H1 (cell line): ENCODE measurements around the gene DNAJA3. TPM values are rescaled to one million over a fixed set of nuclear protein-coding genes. Genes with fewer than 3 reads are reported as not detected.

Experiments used
- CTCF ChIA-PET: fragments of 300-600 bp; sonication (Branson Sonifier 250); formaldehyde crosslinking; loops from one replicate; lab custom pipeline; 2021; ENCODE audit not compliant: partially characterized antibody; lab: Charles Lee
- POLR2A ChIA-PET: fragments of 300-600 bp; sonication (Branson Sonifier 250); formaldehyde crosslinking; loops from one replicate; lab custom pipeline; 2021; ENCODE audit warnings: inconsistent platforms; ENCODE audit not compliant: partially characterized antibody; lab: Charles Lee
- DNase-seq, 2 experiments: peaks; one replicate each; pipeline versions ENCODE4 v3.0.0 to v3.0.0-alpha.2; 2010 to 2022; ENCODE audit warnings: low spot score in 2 of 2, low read depth in 1 of 2, mixed read lengths in 1 of 2
- FAIRE-seq: peaks from 2 replicates; lab custom pipeline; 2011; peaks lifted over from hg19 to GRCh38; lab: Jason Lieb, UNC
- H2AFZ ChIP-seq: 2 replicates; pipeline ENCODE4 v1.8.1; 2012; ENCODE audit warnings: low read length, inconsistent platforms
- H2AK5ac ChIP-seq: 2 replicates; pipeline ENCODE4 v1.6.1; 2013; ENCODE audit warnings: low read depth, low read length
- H2BK120ac ChIP-seq: replicated peaks from 2 replicates; pipeline ENCODE3; 2013; ENCODE audit warnings: low read depth, low read length, inconsistent platforms
- H2BK12ac ChIP-seq: 2 replicates; pipeline ENCODE4 v1.6.1; 2013; ENCODE audit warnings: low read depth, low read length
- H2BK15ac ChIP-seq: 2 replicates; pipeline ENCODE4 v1.6.1; 2013; ENCODE audit warnings: low read length
- H2BK20ac ChIP-seq: 2 replicates; pipeline ENCODE4 v1.6.1; 2013; ENCODE audit warnings: low read length
- H2BK5ac ChIP-seq: 2 replicates; pipeline ENCODE4 v1.6.1; 2013; ENCODE audit warnings: low read depth, low read length
- H3K14ac ChIP-seq: 2 replicates; pipeline ENCODE4 v1.6.1; 2013; ENCODE audit warnings: inconsistent platforms; ENCODE audit not compliant: insufficient read length
- H3K18ac ChIP-seq: 2 replicates; pipeline ENCODE4 v1.6.1; 2013; ENCODE audit warnings: low read length; ENCODE audit errors: extremely low read depth
- H3K23ac ChIP-seq: 2 replicates; pipeline ENCODE4 v1.6.1; 2013; ENCODE audit warnings: inconsistent platforms; ENCODE audit not compliant: insufficient read length
- H3K23me2 ChIP-seq: 2 replicates; pipeline ENCODE4 v1.6.1; 2013; ENCODE audit warnings: low read depth, low read length
- H3K27ac ChIP-seq: 2 replicates; pipeline ENCODE4 v1.6.1; 2011; ENCODE audit warnings: low read depth, low read length, inconsistent platforms
- H3K27me3 ChIP-seq, 4 experiments: replicated peaks in 1 of 4; 1 replicate in 1 of 4; 2 replicates in 3 of 4; pipeline versions ENCODE4 v1.6.1 to v1.8.1; 2011 to 2013; ENCODE audit warnings: low read length in 3 of 4, mild to moderate bottlenecking in 3 of 4, inconsistent platforms in 2 of 4, mixed read lengths in 2 of 4, moderate library complexity in 1 of 4; ENCODE audit not compliant: control insufficient read depth in 3 of 4, insufficient read depth in 3 of 4; ENCODE audit errors: extremely low read depth in 1 of 4
- H3K36me3 ChIP-seq, 4 experiments: 2 replicates each; pipeline versions ENCODE4 v1.6.1 to v1.8.1; 2011 to 2013; ENCODE audit warnings: mild to moderate bottlenecking in 4 of 4, low read length in 3 of 4, moderate library complexity in 2 of 4, control low read depth in 1 of 4, inconsistent platforms in 1 of 4; ENCODE audit not compliant: insufficient read depth in 4 of 4, control insufficient read depth in 2 of 4
- H3K4ac ChIP-seq: replicated peaks from 2 replicates; pipeline ENCODE3; 2013; ENCODE audit warnings: low read length, low read depth, mixed read lengths, inconsistent platforms; ENCODE audit not compliant: insufficient read length
- H3K4me1 ChIP-seq, 4 experiments: replicated peaks in 1 of 4; 1 replicate in 1 of 4; 2 replicates in 3 of 4; pipeline versions ENCODE4 v1.6.1 to v1.8.1; 2011 to 2013; ENCODE audit warnings: low read length in 3 of 4, inconsistent platforms in 2 of 4, mixed read lengths in 1 of 4; ENCODE audit not compliant: insufficient read depth in 4 of 4, control insufficient read depth in 3 of 4
- H3K4me2 ChIP-seq, 2 experiments: 2 replicates each; pipeline versions ENCODE4 v1.6.1 to v1.8.1; 2011 to 2013; ENCODE audit warnings: low read depth in 2 of 2, low read length in 2 of 2, control low read depth in 1 of 2, inconsistent platforms in 1 of 2, mild to moderate bottlenecking in 1 of 2; ENCODE audit not compliant: insufficient read depth in 1 of 2
- H3K4me3 ChIP-seq, 4 experiments: fragments of 200-600, 300-600 bp in 1 of 4; sonication (generic), shearing (Covaris generic), sonication (Bioruptor Twin) in 1 of 4; 2 replicates each; pipeline versions ENCODE4 v1.5.1 to v1.8.1; 2011 to 2016; ENCODE audit warnings: low read length in 4 of 4, low read depth in 3 of 4, control low read depth in 2 of 4, inconsistent platforms in 2 of 4, mild to moderate bottlenecking in 2 of 4, mixed read lengths in 1 of 4, moderate library complexity in 1 of 4; ENCODE audit not compliant: insufficient read depth in 2 of 4; ENCODE audit errors: extremely low read depth in 1 of 4
- H3K56ac ChIP-seq: replicated peaks from 2 replicates; pipeline ENCODE3; 2013; ENCODE audit warnings: low read depth, mild to moderate bottlenecking, mixed read lengths, low read length, inconsistent platforms; ENCODE audit not compliant: insufficient read length
- H3K79me1 ChIP-seq: 2 replicates; pipeline ENCODE4 v1.6.1; 2013; ENCODE audit warnings: low read depth, low read length, control low read depth
- H3K79me2 ChIP-seq, 2 experiments: 2 replicates each; pipeline versions ENCODE4 v1.6.1 to v1.8.1; 2012 to 2013; ENCODE audit warnings: low read length in 2 of 2, mild to moderate bottlenecking in 2 of 2, inconsistent platforms in 1 of 2; ENCODE audit not compliant: insufficient read depth in 2 of 2, control insufficient read depth in 1 of 2
- H3K9ac ChIP-seq, 4 experiments: replicated peaks in 1 of 4; 1 replicate in 1 of 4; 2 replicates in 3 of 4; pipeline versions ENCODE4 v1.6.1 to v1.8.1; 2011 to 2013; ENCODE audit warnings: low read depth in 3 of 4, low read length in 3 of 4, control low read depth in 2 of 4, mild to moderate bottlenecking in 2 of 4, moderate library complexity in 2 of 4, inconsistent platforms in 1 of 4; ENCODE audit errors: extremely low read depth in 1 of 4
- H3K9me3 ChIP-seq, 2 experiments: 2 replicates each; pipeline versions ENCODE4 v1.6.1 to v1.8.1; 2012 to 2013; ENCODE audit warnings: mild to moderate bottlenecking in 2 of 2, moderate library complexity in 2 of 2, control low read depth in 1 of 2, inconsistent platforms in 1 of 2, low read depth in 1 of 2, low read length in 1 of 2, mixed read lengths in 1 of 2; ENCODE audit not compliant: insufficient read depth in 2 of 2
- H4K20me1 ChIP-seq, 2 experiments: replicated peaks in 1 of 2; 2 replicates each; pipeline versions ENCODE3 to v1.8.1; 2011 to 2013; ENCODE audit warnings: inconsistent platforms in 2 of 2, low read length in 2 of 2, mild to moderate bottlenecking in 1 of 2; ENCODE audit not compliant: insufficient read depth in 2 of 2, control insufficient read depth in 1 of 2
- H4K5ac ChIP-seq: 2 replicates; pipeline ENCODE4 v1.6.1; 2013; ENCODE audit warnings: low read length, low read depth, mixed read lengths, inconsistent platforms; ENCODE audit not compliant: insufficient read length
- H4K8ac ChIP-seq: 2 replicates; pipeline ENCODE4 v1.8.0; 2013; ENCODE audit warnings: mild to moderate bottlenecking, moderate library complexity, low read length, inconsistent platforms; ENCODE audit not compliant: insufficient read depth; ENCODE audit errors: extremely low read depth
- H4K91ac ChIP-seq: replicated peaks from 2 replicates; pipeline ENCODE3; 2013; ENCODE audit warnings: low read length, mixed read lengths, inconsistent platforms; ENCODE audit not compliant: insufficient read length
- BCL11A ChIP-seq, 2 experiments: IDR thresholded peaks; one replicate each; pipeline ENCODE4 v1.6.1; 2011; ENCODE audit warnings: low read depth in 2 of 2, low read length in 2 of 2, mild to moderate bottlenecking in 2 of 2
- CBX8 ChIP-seq: fragments of 300-800, 300-1000 bp; sonication (generic); IDR thresholded peaks from 2 replicates; pipeline ENCODE4 v1.7.1; 2016; ENCODE audit warnings: low read depth, low read length, borderline replicate concordance
- SIX5 ChIP-seq: IDR thresholded peaks from 2 replicates; pipeline ENCODE4 v1.6.1; 2011; ENCODE audit warnings: mild to moderate bottlenecking, low read depth, low read length
- SP1 ChIP-seq: IDR thresholded peaks from 2 replicates; pipeline ENCODE4 v1.6.1; 2011; ENCODE audit warnings: low read depth, low read length
- ZNF274 ChIP-seq: IDR thresholded peaks from 2 replicates; pipeline ENCODE4 v1.7.0; 2012; ENCODE audit warnings: low read length, borderline replicate concordance; ENCODE audit errors: extremely low read depth
- WGBS, 2 experiments: shearing (Covaris generic) in 1 of 2; methylation state at CpG; one replicate each; pipeline versions ENCODE4 v1.1.6 to v1.1.7; 2013 to 2015; ENCODE audit warnings: low lambda C conversion rate in 2 of 2, mixed read lengths in 2 of 2, inconsistent platforms in 1 of 2, low coverage in 1 of 2, missing lambda C conversion rate in 1 of 2; ENCODE audit not compliant: insufficient replicate concordance in 2 of 2, insufficient coverage in 1 of 2, insufficient read length in 1 of 2; ENCODE audit errors: extremely low coverage in 1 of 2, missing lambda C conversion rate in 1 of 2; 5-methylcytosine and 5-hydroxymethylcytosine counted together
- polyA plus RNA-seq, 7 experiments: library from polyadenylated mRNA; depleted of rRNA in 3 of 7; stranded (reverse) in 5 of 7; unstranded in 2 of 7; fragments of >200 nt in 5 of 7; fragments of 200-250 nt in 2 of 7; gene quantifications; 1 replicate in 5 of 7; 2 replicates in 1 of 7; 4 replicates in 1 of 7; pipeline versions ENCODE4 v1.2.1 to v1.2.3, GENCODE V29; 2011 to 2013; ENCODE audit warnings: missing spikeins in 2 of 7, mixed read lengths in 2 of 7
- total RNA-seq: library from RNA; stranded (reverse); fragmentation: NEBNext Ultra II Directional; extraction: Animal tissue kit (Norgen Biotek cat#: 25700); gene quantifications from 2 replicates; pipeline ENCODE4 v1.2.1, GENCODE V29; 2021

Gene DNAJA3
- total and polyA plus RNA-seq, 2 of the 8 experiments (the other 6 are each of a cell fraction or from before 2014, with no cell fraction given): 37.3 to 59.1 TPM

DNA sequence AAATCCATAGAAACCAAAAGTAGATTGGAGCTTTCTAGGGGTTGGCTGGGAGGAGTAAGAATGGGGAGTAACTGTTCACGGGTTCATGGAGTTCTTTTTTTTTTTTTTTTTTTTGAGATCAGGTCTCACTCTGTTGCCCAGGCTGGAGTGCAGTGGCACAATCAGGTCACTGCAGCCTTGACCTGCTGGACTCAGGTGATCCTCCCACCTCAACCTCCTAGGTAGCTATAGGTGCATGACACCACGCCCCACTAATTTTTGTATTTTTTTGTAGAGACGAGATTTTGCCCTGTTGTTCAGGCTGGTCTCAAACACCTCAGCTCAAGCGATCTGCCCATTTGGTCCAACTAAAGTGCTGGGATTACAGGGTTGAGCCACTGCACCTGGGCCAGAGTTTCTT, 47.2 kb downstream of the DNAJA3 start:
- Histone ChIP-seq H3K4me1 (peaks cover 0 to 9% (median 3%) of the 10 kb centered on the region in 4 experiments; a peak in 6 of 7 replicates), H2BK20ac (no peak overlapping the region), H3K27ac (no peak overlapping the region), H3K56ac (no peak overlapping the region), H3K9me3 (peaks cover 0 to 3% of the 10 kb centered on the region in 2 experiments; a peak in 1 of 4 replicates), H4K20me1 (peaks cover 2% of the 10 kb centered on the region in 2 experiments), H4K8ac (no peak overlapping the region), H2BK120ac (no peak overlapping the region), H3K23ac (no peak overlapping the region), H3K79me1 (peaks cover 2% of the 10 kb centered on the region; the same call in 1 of the 2 replicates), H2AFZ (no peak overlapping the region), H4K5ac (no peak overlapping the region), H3K9ac (no peak overlapping the region), H2BK5ac (no peak overlapping the region), H3K14ac (no peak overlapping the region), H3K79me2 (peaks cover 0 to 10% of the 10 kb centered on the region in 2 experiments; a peak in 2 of 4 replicates), H3K27me3 (peaks cover 0 to 7% (median 7%) of the 10 kb centered on the region in 4 experiments; a peak in 6 of 7 replicates), H3K18ac (no peak overlapping the region), H4K91ac (no peak overlapping the region), H3K4me2 (peak overlapping the region in 1 of 2 experiments; percentile 66; a peak in 1 of 4 replicates), H3K36me3 (peaks cover 0 to 13% (median 8%) of the 10 kb centered on the region in 4 experiments; a peak in 7 of 8 replicates), H3K4ac (no peak overlapping the region), H2AK5ac (no peak overlapping the region), H2BK12ac (no peak overlapping the region), H3K4me3 (peak overlapping the region in 2 of 4 experiments; percentile 50 to 99; a peak in 3 of 8 replicates), H3K23me2 (peaks cover 5% of the 10 kb centered on the region; the same call in 1 of the 2 replicates), H2BK15ac (no peak overlapping the region)
- WGBS, 2 experiments: 66% methylated on average over 4 of the region's 4 CpGs; no CpG with 5 or more reads in 1 of the 2 experiments
- CTCF ChIA-PET: interaction anchor here (1.0 to 1.6 kb wide), 2 partner anchors 10 to 65 kb away, joined by 4 to 5 read pairs; no protein-coding TSS in a partner anchor
- TF ChIP-seq CBX8 (no peak), SP1 (no peak), SIX5 (no peak), BCL11A (IDR thresholded peaks at IDR 0.05; ENCODE audit: low read depth in 2 of 2, low read length in 2 of 2) (no peak), ZNF274 (no peak)
- no peak for FAIRE-seq
- POLR2A ChIA-PET: interaction anchor here (0.6 to 14.4 kb wide), 6 partner anchors 19 to 460 kb away, joined by 3 to 257 read pairs (median 4); partner anchors contain the start of genes CDIP1 and MGRN1
- no peak for DNase-seq
